ENCODE results near the gene DUSP15. TPM values are rescaled to one million over a fixed set of nuclear protein-coding genes. Genes with fewer than 3 reads are reported as not detected.

The DUSP15 gene
- polyA plus RNA-seq, 1 donor (not counting 4 experiments of a cell fraction or from before 2014, with no cell fraction given): not detected

- DNase-seq (ENCODE audit: low read depth, low spot score) (no peak), FAIRE-seq (no peak)
- Histone ChIP-seq H2AFZ (ENCODE audit: control insufficient read depth, low read length) (no peak overlapping the region), H3K9me3 (ENCODE audit: control insufficient read depth, low read depth, low read length) (no peaks in the 10 kb centered on the region), H3K9me1 (ENCODE audit: control insufficient read depth, extremely low read depth, insufficient read depth, low read length) (peaks cover 3% of the 10 kb centered on the region), H3K27me3 (ENCODE audit: control insufficient read depth, extremely low read depth, insufficient read depth, low read length) (peaks cover 25% of the 10 kb centered on the region), H3K4me3 (ENCODE audit: control insufficient read depth in 2 of 3, extremely low read depth in 1 of 3, insufficient read depth in 2 of 3, low read depth in 1 of 3, low read length in 3 of 3) (no peak overlapping the region), H3K36me3 (ENCODE audit: control insufficient read depth in 2 of 2, extremely low read depth in 1 of 2, insufficient read depth in 2 of 2, low read length in 2 of 2) (no peaks in the 10 kb centered on the region), H3K27ac (ENCODE audit: control insufficient read depth, insufficient read depth, low read length) (no peak overlapping the region), H3K9ac (ENCODE audit: control insufficient read depth, extremely low read depth, insufficient read depth, low read length) (no peak overlapping the region), H3K4me1 (ENCODE audit: control insufficient read depth, extremely low read depth, insufficient read depth, low read length) (peaks cover 9% of the 10 kb centered on the region), H4K20me1 (ENCODE audit: control insufficient read depth, extremely low read depth, insufficient read depth, low read length) (no peaks in the 10 kb centered on the region), H3K4me2 (ENCODE audit: control insufficient read depth, extremely low read depth, insufficient read depth, low read depth, low read length) (no peak overlapping the region), H3K79me2 (ENCODE audit: control insufficient read depth, insufficient read depth, low read length) (no peaks in the 10 kb centered on the region)
- TF ChIP-seq CTCF (optimal IDR thresholded peaks at IDR 0.05 in 1 of 3, IDR thresholded peaks at IDR 0.05 in 1 of 3, conservative IDR thresholded peaks at IDR 0.05 in 1 of 3; ENCODE audit: extremely low read depth in 1 of 3, insufficient read depth in 2 of 3, low read length in 3 of 3) (peak; percentile 83 to 89 (median 88)), EZH2 (IDR thresholded peaks at IDR 0.05; ENCODE audit: low read length) (no peak)
- dilution Hi-C loops (cut with MboI; ENCODE audit: extremely low pct_ligation_motif_present, low sequenced_read_pairs): no loop called here
Observed at GRCh38 chr20:31833130-31833930, 37.0 kb downstream of the DUSP15 start.

GRCh38 chr20:31831771-31832306, 38.5 kb downstream of the DUSP15 start:
- no peaks in the 10 kb centered on the region for H4K20me1 ChIP-seq (ENCODE audit: control insufficient read depth, extremely low read depth, insufficient read depth, low read length)
- H3K4me3 ChIP-seq (ENCODE audit: control insufficient read depth in 2 of 3, extremely low read depth in 1 of 3, insufficient read depth in 2 of 3, low read depth in 1 of 3, low read length in 3 of 3): no peak overlapping the region
- DNase-seq (ENCODE audit: low read depth, low spot score) (no peak), FAIRE-seq (no peak)
- H3K9me1 ChIP-seq (ENCODE audit: control insufficient read depth, extremely low read depth, insufficient read depth, low read length): peaks cover 3% of the 10 kb centered on the region
- no peak overlapping the region for H3K27ac ChIP-seq (ENCODE audit: control insufficient read depth, insufficient read depth, low read length)
- peaks cover 11% of the 10 kb centered on the region for H3K27me3 ChIP-seq (ENCODE audit: control insufficient read depth, extremely low read depth, insufficient read depth, low read length)
- H3K4me1 ChIP-seq (ENCODE audit: control insufficient read depth, extremely low read depth, insufficient read depth, low read length): peaks cover 9% of the 10 kb centered on the region
- no peak overlapping the region for H3K9ac ChIP-seq (ENCODE audit: control insufficient read depth, extremely low read depth, insufficient read depth, low read length)
- dilution Hi-C loops (cut with MboI; ENCODE audit: extremely low pct_ligation_motif_present, low sequenced_read_pairs): no loop called here
- no peaks in the 10 kb centered on the region for H3K9me3 ChIP-seq (ENCODE audit: control insufficient read depth, low read depth, low read length)
- H3K36me3 ChIP-seq (ENCODE audit: control insufficient read depth in 2 of 2, extremely low read depth in 1 of 2, insufficient read depth in 2 of 2, low read length in 2 of 2): no peaks in the 10 kb centered on the region
- H2AFZ ChIP-seq (ENCODE audit: control insufficient read depth, low read length): no peak overlapping the region
- H3K79me2 ChIP-seq (ENCODE audit: control insufficient read depth, insufficient read depth, low read length): no peaks in the 10 kb centered on the region
- no peak for TF ChIP-seq CTCF (optimal IDR thresholded peaks at IDR 0.05 in 1 of 3, IDR thresholded peaks at IDR 0.05 in 1 of 3, conservative IDR thresholded peaks at IDR 0.05 in 1 of 3; ENCODE audit: extremely low read depth in 1 of 3, insufficient read depth in 2 of 3, low read length in 3 of 3)
- H3K4me2 ChIP-seq (ENCODE audit: control insufficient read depth, extremely low read depth, insufficient read depth, low read depth, low read length): no peak overlapping the region

Measured in keratinocyte (primary cell).